ENCODE measurements around the gene F3.
A peak's percentile ranks its signal among the peaks of the same experiment; 100 is the strongest.

DNA sequence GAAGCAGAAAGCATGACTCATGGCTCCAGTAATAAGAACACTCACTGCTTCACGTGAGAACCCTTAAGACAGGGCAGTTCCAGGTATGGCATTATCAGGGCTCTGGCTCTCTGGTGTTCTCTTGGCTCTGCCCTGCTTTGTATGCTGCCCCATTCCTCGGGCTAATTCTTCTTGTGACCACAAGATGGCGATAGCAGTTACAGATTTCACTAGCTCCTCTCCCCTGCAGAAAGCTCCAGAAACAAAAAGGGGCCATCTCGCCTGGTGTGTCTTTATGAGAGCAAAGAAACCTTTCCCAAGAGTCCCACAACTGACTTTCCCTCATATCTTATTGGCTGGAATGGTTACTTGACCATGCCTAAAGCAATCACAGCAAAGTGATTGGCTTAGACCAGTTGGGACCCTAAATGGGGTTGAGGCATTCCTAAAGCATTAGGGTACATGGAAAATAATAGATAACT lies 60.1 kb downstream of the F3 start:
- TF ChIP-seq, protein P1, sequence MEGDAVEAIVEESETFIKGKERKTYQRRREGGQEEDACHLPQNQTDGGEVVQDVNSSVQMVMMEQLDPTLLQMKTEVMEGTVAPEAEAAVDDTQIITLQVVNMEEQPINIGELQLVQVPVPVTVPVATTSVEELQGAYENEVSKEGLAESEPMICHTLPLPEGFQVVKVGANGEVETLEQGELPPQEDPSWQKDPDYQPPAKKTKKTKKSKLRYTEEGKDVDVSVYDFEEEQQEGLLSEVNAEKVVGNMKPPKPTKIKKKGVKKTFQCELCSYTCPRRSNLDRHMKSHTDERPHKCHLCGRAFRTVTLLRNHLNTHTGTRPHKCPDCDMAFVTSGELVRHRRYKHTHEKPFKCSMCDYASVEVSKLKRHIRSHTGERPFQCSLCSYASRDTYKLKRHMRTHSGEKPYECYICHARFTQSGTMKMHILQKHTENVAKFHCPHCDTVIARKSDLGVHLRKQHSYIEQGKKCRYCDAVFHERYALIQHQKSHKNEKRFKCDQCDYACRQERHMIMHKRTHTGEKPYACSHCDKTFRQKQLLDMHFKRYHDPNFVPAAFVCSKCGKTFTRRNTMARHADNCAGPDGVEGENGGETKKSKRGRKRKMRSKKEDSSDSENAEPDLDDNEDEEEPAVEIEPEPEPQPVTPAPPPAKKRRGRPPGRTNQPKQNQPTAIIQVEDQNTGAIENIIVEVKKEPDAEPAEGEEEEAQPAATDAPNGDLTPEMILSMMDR (IDR thresholded peaks at IDR 0.05 in 4 of 5, conservative IDR thresholded peaks at IDR 0.05 in 1 of 5), result peak; percentile 48 to 80 (median 63)
- TF ChIP-seq POLR2A (IDR thresholded peaks at IDR 0.05), result no peak

All from gastrocnemius medialis (tissue), 4 donors.